GM12892 (cell line): ENCODE measurements around the gene RAP1B.

Source experiments
- POLR2A ChIP-seq: IDR thresholded peaks from 2 replicates; pipeline ENCODE4 v1.6.1; 2011; ENCODE audit warnings: low read depth, low read length, control low read depth
- POLR2AphosphoS5 ChIP-seq: IDR thresholded peaks from 2 replicates; pipeline ENCODE4 v1.6.1; 2011; ENCODE audit warnings: low read depth, low read length, control low read depth
- TAF1 ChIP-seq: IDR thresholded peaks from 2 replicates; pipeline ENCODE4 v1.6.1; 2011; ENCODE audit warnings: low read depth, mild to moderate bottlenecking, control low read depth, low read length, borderline replicate concordance

- no peak for TF ChIP-seq POLR2A
- no peak for TF ChIP-seq POLR2AphosphoS5
- TF ChIP-seq TAF1: no peak
These were observed 8.9 kb upstream of the RAP1B start for GRCh38 chr12:68601767-68602166.
